ENCODE measurements around the gene MEMO1. TPM values are rescaled to one million over a fixed set of nuclear protein-coding genes. Genes with fewer than 3 reads are reported as not detected.
A peak's percentile ranks its signal among the peaks of the same experiment; 100 is the strongest.

Gene MEMO1
- total and polyA plus RNA-seq, 9 of the 15 experiments (the other 6 are each of a cell fraction or from before 2014, with no cell fraction given) = 22.1 to 87.7 (median 61.2) TPM

DNA sequence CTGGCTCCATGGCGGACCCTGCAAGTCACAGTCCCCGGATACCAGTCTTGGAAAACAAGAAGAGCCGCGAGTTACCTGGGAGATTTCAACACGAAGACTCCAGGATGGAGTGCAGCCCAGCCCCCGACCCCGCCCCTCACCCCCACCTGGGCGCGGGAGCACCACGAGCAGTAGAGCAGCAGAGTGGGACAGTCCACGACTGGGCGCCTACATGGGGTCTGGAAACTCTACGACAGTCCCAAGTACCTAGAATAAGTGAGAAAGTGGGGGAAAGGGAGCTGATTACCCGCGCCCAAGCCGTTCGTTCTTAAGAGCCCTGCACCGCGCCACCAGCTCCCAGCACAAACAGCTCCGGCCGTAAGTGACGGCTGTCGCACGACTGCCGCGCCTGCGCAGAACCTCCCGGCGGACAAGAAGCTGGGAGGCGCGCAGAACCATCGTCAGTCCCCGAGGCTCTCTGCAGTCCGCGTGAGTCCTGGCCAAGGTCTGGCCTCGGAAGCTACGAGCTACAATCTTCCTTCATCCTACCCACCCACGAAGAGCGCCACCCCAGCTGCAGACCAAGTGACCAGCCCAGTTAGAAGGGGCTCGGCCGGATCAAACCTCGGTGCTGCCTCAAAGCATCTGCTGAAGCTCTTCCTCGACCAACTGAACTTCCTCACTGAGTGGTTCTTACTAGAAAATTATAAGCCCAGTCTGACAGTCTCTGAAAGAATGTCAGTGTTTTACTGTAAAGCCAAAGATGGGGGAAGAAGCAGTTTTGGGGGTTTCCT is 28.8 kb upstream of the MEMO1 start, which contains the start of gene DPY30 (continued):
- TF ChIP-seq, protein P1, sequence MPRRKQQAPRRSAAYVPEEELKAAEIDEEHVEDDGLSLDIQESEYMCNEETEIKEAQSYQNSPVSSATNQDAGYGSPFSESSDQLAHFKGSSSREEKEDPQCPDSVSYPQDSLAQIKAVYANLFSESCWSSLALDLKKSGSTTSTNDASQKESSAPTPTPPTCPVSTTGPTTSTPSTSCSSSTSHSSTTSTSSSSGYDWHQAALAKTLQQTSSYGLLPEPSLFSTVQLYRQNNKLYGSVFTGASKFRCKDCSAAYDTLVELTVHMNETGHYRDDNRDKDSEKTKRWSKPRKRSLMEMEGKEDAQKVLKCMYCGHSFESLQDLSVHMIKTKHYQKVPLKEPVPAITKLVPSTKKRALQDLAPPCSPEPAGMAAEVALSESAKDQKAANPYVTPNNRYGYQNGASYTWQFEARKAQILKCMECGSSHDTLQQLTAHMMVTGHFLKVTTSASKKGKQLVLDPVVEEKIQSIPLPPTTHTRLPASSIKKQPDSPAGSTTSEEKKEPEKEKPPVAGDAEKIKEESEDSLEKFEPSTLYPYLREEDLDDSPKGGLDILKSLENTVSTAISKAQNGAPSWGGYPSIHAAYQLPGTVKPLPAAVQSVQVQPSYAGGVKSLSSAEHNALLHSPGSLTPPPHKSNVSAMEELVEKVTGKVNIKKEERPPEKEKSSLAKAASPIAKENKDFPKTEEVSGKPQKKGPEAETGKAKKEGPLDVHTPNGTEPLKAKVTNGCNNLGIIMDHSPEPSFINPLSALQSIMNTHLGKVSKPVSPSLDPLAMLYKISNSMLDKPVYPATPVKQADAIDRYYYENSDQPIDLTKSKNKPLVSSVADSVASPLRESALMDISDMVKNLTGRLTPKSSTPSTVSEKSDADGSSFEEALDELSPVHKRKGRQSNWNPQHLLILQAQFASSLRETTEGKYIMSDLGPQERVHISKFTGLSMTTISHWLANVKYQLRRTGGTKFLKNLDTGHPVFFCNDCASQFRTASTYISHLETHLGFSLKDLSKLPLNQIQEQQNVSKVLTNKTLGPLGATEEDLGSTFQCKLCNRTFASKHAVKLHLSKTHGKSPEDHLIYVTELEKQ (CRISPR knock-in tag; IDR thresholded peaks at IDR 0.05) = no peak
- TF ChIP-seq ZNF717 (CRISPR knock-in tag; IDR thresholded peaks at IDR 0.05) (peak; percentile 57; the same call in 1 of the 2 replicates), RFX7 (CRISPR knock-in tag; IDR thresholded peaks at IDR 0.05) (no peak), NR4A1 (CRISPR knock-in tag; IDR thresholded peaks at IDR 0.05) (no peak), NR4A1 (tag; IDR thresholded peaks at IDR 0.05) (no peak), SMAD3 (CRISPR knock-in tag; conservative IDR thresholded peaks at IDR 0.05) (no peak), ZNF282 (CRISPR knock-in tag; IDR thresholded peaks at IDR 0.05) (no peak), ERF (CRISPR knock-in tag; IDR thresholded peaks at IDR 0.05) (no peak), ESRRB (CRISPR knock-in tag; IDR thresholded peaks at IDR 0.05; ENCODE audit: borderline replicate concordance) (no peak; the same call in 1 of the 2 replicates), EGR1 (conservative IDR thresholded peaks at IDR 0.05) (peak; percentile 51; the same call in 1 of the 2 replicates)
- TF ChIP-seq, protein P2, sequence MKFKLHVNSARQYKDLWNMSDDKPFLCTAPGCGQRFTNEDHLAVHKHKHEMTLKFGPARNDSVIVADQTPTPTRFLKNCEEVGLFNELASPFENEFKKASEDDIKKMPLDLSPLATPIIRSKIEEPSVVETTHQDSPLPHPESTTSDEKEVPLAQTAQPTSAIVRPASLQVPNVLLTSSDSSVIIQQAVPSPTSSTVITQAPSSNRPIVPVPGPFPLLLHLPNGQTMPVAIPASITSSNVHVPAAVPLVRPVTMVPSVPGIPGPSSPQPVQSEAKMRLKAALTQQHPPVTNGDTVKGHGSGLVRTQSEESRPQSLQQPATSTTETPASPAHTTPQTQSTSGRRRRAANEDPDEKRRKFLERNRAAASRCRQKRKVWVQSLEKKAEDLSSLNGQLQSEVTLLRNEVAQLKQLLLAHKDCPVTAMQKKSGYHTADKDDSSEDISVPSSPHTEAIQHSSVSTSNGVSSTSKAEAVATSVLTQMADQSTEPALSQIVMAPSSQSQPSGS (CRISPR knock-in tag; IDR thresholded peaks at IDR 0.05) = no peak
- TF ChIP-seq, protein P3, sequence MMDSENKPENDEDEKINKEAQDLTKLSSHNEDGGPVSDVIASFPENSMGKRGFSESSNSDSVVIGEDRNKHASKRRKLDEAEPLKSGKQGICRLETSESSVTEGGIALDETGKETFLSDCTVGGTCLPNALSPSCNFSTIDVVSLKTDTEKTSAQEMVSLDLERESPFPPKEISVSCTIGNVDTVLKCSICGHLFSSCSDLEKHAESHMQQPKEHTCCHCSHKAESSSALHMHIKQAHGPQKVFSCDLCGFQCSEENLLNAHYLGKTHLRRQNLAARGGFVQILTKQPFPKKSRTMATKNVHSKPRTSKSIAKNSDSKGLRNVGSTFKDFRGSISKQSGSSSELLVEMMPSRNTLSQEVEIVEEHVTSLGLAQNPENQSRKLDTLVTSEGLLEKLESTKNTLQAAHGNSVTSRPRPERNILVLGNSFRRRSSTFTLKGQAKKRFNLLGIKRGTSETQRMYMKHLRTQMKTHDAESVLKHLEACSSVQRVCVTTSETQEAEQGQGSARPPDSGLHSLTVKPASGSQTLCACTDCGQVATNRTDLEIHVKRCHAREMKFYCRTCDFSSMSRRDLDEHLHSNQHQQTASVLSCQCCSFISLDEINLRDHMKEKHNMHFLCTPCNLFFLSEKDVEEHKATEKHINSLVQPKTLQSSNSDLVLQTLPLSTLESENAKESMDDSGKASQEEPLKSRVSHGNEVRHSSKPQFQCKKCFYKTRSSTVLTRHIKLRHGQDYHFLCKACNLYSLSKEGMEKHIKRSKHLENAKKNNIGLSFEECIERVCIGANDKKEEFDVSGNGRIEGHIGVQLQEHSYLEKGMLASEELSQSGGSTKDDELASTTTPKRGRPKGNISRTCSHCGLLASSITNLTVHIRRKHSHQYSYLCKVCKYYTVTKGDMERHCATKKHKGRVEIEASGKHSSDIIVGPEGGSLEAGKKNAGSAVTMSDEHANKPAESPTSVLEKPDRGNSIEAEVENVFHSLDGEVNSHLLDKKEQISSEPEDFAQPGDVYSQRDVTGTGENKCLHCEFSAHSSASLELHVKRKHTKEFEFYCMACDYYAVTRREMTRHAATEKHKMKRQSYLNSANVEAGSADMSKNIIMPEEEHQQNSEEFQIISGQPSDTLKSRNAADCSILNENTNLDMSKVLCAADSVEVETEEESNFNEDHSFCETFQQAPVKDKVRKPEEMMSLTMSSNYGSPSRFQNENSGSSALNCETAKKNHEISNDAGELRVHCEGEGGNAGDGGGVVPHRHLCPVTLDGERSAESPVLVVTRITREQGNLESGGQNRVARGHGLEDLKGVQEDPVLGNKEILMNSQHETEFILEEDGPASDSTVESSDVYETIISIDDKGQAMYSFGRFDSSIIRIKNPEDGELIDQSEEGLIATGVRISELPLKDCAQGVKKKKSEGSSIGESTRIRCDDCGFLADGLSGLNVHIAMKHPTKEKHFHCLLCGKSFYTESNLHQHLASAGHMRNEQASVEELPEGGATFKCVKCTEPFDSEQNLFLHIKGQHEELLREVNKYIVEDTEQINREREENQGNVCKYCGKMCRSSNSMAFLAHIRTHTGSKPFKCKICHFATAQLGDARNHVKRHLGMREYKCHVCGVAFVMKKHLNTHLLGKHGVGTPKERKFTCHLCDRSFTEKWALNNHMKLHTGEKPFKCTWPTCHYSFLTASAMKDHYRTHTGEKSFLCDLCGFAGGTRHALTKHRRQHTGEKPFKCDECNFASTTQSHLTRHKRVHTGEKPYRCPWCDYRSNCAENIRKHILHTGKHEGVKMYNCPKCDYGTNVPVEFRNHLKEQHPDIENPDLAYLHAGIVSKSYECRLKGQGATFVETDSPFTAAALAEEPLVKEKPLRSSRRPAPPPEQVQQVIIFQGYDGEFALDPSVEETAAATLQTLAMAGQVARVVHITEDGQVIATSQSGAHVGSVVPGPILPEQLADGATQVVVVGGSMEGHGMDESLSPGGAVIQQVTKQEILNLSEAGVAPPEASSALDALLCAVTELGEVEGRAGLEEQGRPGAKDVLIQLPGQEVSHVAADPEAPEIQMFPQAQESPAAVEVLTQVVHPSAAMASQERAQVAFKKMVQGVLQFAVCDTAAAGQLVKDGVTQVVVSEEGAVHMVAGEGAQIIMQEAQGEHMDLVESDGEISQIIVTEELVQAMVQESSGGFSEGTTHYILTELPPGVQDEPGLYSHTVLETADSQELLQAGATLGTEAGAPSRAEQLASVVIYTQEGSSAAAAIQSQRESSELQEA (IDR thresholded peaks at IDR 0.05; ENCODE audit: low read depth) = no peak
- TF ChIP-seq, protein P4, sequence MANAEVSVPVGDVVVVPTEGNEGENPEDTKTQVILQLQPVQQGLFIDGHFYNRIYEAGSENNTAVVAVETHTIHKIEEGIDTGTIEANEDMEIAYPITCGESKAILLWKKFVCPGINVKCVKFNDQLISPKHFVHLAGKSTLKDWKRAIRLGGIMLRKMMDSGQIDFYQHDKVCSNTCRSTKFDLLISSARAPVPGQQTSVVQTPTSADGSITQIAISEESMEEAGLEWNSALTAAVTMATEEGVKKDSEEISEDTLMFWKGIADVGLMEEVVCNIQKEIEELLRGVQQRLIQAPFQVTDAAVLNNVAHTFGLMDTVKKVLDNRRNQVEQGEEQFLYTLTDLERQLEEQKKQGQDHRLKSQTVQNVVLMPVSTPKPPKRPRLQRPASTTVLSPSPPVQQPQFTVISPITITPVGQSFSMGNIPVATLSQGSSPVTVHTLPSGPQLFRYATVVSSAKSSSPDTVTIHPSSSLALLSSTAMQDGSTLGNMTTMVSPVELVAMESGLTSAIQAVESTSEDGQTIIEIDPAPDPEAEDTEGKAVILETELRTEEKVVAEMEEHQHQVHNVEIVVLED (CRISPR knock-in tag; IDR thresholded peaks at IDR 0.05) = peak; percentile 27; the same call in 1 of the 2 replicates
